Right atrium auricular region (tissue), 2 donors: ENCODE data around the gene ALOX15B. TPM values are rescaled to one million over a fixed set of nuclear protein-coding genes. Genes with fewer than 3 reads are reported as not detected.
A peak's percentile ranks its signal among the peaks of the same experiment; 100 is the strongest.

Experiments
- DNase-seq: peaks from one replicate; pipeline ENCODE4 v3.0.0-alpha.2; 2019; ENCODE audit warnings: low spot score
- H3K27ac ChIP-seq, 2 donors: fragments of 200-600 bp; sonication (generic); 1 replicate in 1 of 2; 2 replicates in 1 of 2; pipeline ENCODE4 v1.5.1; 2016 to 2019
- H3K27me3 ChIP-seq, 2 donors: fragments of 200-600 bp; sonication (generic); one replicate each; pipeline versions ENCODE4 v1.5.1 to v1.6.0; 2017 to 2019
- H3K36me3 ChIP-seq: fragments of 200-600 bp; sonication (generic); one replicate; pipeline ENCODE4 v1.5.1; 2016
- H3K4me1 ChIP-seq, 2 donors: fragments of 200-600 bp; sonication (generic); one replicate each; pipeline versions ENCODE4 v1.5.1 to v1.6.0; 2017 to 2019
- H3K4me3 ChIP-seq, 2 donors: fragments of 200-600 bp; sonication (generic); 1 replicate in 1 of 2; 2 replicates in 1 of 2; pipeline ENCODE4 v1.5.1; 2017 to 2019; ENCODE audit warnings: mild to moderate bottlenecking in 1 of 2, moderate library complexity in 1 of 2
- H3K9me3 ChIP-seq, 2 donors: fragments of 200-600 bp; sonication (generic); one replicate each; pipeline ENCODE4 v1.5.1; 2019
- CTCF ChIP-seq, 2 donors: fragments of 200-600 bp; sonication (generic); IDR thresholded peaks; one replicate each; pipeline ENCODE4 v1.5.1; 2019; ENCODE audit warnings: antibody characterized with exemption in 2 of 2
- total RNA-seq, 2 donors: library from RNA; depleted of rRNA; stranded (reverse); fragments of >200 nt; gene quantifications; one replicate each; pipeline ENCODE4 v1.1.0, GENCODE V29; 2016

ALOX15B gene
- total RNA-seq, 2 donors from 2014 or later, result 1.2 to 1.8 TPM

- DNase-seq, result no peak
- Histone ChIP-seq H3K9me3 (no peaks in the 10 kb centered on the region), H3K36me3 (no peaks in the 10 kb centered on the region), H3K27ac (no peak overlapping the region), H3K4me1 (peaks cover 0 to 18% of the 10 kb centered on the region in 2 donors), H3K27me3 (peaks cover 19 to 28% of the 10 kb centered on the region in 2 donors), H3K4me3 (no peak overlapping the region)
- no peak for TF ChIP-seq CTCF (IDR thresholded peaks at IDR 0.05)
Measured at GRCh38 chr17:8071496-8071895, 32.6 kb downstream of the ALOX15B start.

GRCh38 chr17:8072341-8072728 is 33.5 kb downstream of the ALOX15B start:
- Histone ChIP-seq H3K4me3 (no peak overlapping the region), H3K9me3 (no peaks in the 10 kb centered on the region), H3K4me1 (peaks cover 0 to 18% of the 10 kb centered on the region in 2 donors), H3K36me3 (no peaks in the 10 kb centered on the region), H3K27ac (no peak overlapping the region), H3K27me3 (peaks cover 19 to 28% of the 10 kb centered on the region in 2 donors)
- DNase-seq, result no peak
- TF ChIP-seq CTCF (IDR thresholded peaks at IDR 0.05), result no peak

GRCh38 chr17:8072729-8073461 is 34.0 kb downstream of the ALOX15B start:
- TF ChIP-seq CTCF (IDR thresholded peaks at IDR 0.05), result no peak
- no peak for DNase-seq
- Histone ChIP-seq H3K27me3 (peaks cover 19 to 28% of the 10 kb centered on the region in 2 donors), H3K9me3 (no peaks in the 10 kb centered on the region), H3K27ac (no peak overlapping the region), H3K36me3 (no peaks in the 10 kb centered on the region), H3K4me3 (peak overlapping the region in 1 of 2 donors; percentile 27), H3K4me1 (peaks cover 0 to 18% of the 10 kb centered on the region in 2 donors)

- DNase-seq, result peak; percentile 68
- no peaks in the 10 kb centered on the region for H3K36me3 ChIP-seq
- no peak overlapping the region for H3K27ac ChIP-seq
- no peak overlapping the region for H3K4me3 ChIP-seq
- peaks cover 0 to 18% of the 10 kb centered on the region in 2 donors for H3K4me1 ChIP-seq
- TF ChIP-seq CTCF (IDR thresholded peaks at IDR 0.05), result peak; percentile 79 to 89
- H3K27me3 ChIP-seq, result peaks cover 19 to 28% of the 10 kb centered on the region in 2 donors
- H3K9me3 ChIP-seq, result no peaks in the 10 kb centered on the region
Measured at GRCh38 chr17:8073627-8074484, 35.0 kb downstream of the ALOX15B start.

- DNase-seq, result no peak
- no peak for TF ChIP-seq CTCF (IDR thresholded peaks at IDR 0.05)
- Histone ChIP-seq H3K27me3 (peaks cover 19 to 33% of the 10 kb centered on the region in 2 donors), H3K4me3 (no peak overlapping the region), H3K36me3 (no peaks in the 10 kb centered on the region), H3K9me3 (no peaks in the 10 kb centered on the region), H3K27ac (no peak overlapping the region), H3K4me1 (peaks cover 0 to 24% of the 10 kb centered on the region in 2 donors)
Measured at GRCh38 chr17:8074554-8074953, 35.7 kb downstream of the ALOX15B start.
